ENCODE measurements around the gene FNDC3B.

Gene FNDC3B

DNA sequence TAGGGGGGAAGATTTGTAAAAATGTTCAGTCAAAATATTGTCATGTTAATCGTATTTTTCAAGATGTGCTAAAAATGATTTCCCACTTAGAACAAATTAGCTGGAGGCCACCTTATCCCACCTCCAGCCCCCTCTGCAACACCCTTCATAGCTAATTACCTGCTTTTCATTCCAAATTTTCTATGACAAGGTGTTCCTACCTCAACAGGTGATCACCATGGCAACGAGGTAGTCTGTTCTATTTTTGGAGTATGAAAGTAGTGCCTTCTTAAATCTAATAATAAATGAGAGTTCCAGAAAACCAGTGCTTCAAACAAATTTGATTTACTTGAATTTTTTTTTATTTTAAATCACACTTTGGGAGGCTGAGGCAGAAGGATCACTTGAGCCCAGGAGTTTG lies 149.8 kb downstream of the FNDC3B start:
- DNase-seq (ENCODE audit: low read depth in 2 of 2), result no peak

- DNase-seq (ENCODE audit: low read depth in 2 of 2), result no peak
Observed at GRCh38 chr3:172189987-172190603, 150.7 kb downstream of the FNDC3B start.

GRCh38 chr3:172190980-172191379 lies 151.6 kb downstream of the FNDC3B start:
- DNase-seq (ENCODE audit: low read depth in 2 of 2), result no peak

DNA sequence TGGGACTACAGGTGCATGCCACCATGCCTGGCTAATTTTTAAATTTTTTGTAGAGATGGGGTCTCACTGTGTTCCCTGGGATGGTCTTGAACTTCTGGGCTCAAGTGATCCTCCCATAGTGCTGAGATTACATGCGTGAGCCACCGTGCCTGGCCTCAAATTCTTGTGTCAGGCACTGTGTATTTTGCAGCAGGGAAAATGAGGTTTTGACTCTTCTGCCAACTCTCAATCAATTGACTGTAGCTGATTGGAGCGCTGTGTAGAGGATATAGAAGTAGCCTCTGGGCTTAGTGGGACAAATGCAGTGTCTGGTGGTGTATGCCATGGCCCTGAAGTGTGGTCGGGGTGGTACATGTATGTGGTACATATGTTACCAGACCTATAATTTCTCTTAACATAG lies 152.3 kb downstream of the FNDC3B start:
- no peak for DNase-seq (ENCODE audit: low read depth in 2 of 2)

- DNase-seq (ENCODE audit: low read depth in 2 of 2), result no peak
Observed at GRCh38 chr3:172192830-172193415, 153.5 kb downstream of the FNDC3B start.

DNA sequence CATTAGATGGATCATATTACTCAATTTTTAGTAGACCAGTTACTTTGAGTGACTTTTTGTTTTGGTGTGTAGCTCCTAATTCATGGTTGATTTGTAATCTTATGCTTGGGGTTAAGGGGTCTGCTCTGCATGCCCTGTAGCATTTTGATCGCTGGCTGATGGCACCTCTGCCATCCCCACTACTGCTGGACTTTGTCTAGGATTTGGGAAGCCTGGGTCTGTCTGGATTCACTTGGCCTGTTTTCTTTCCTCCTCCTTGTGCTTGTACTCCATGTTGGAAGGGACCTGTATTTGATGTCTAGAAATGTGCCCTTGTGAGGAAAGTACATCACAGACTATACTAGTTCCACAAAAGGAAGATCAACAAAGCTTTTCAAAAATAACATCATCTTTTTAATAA lies 154.1 kb downstream of the FNDC3B start:
- DNase-seq (ENCODE audit: low read depth in 2 of 2), result no peak

GRCh38 chr3:172194702-172195406 lies 155.5 kb downstream of the FNDC3B start:
- no peak for DNase-seq (ENCODE audit: low read depth in 2 of 2)

GRCh38 chr3:172195407-172195754 lies 156.0 kb downstream of the FNDC3B start:
- no peak for DNase-seq (ENCODE audit: low read depth in 2 of 2)

GRCh38 chr3:172197344-172197743 lies 158.0 kb downstream of the FNDC3B start:
- DNase-seq (ENCODE audit: low read depth in 2 of 2), result no peak

GRCh38 chr3:172198428-172198827 lies 159.1 kb downstream of the FNDC3B start:
- DNase-seq (ENCODE audit: low read depth in 2 of 2), result no peak

GRCh38 chr3:172199850-172200369 lies 160.5 kb downstream of the FNDC3B start:
- no peak for DNase-seq (ENCODE audit: low read depth in 2 of 2)

DNA sequence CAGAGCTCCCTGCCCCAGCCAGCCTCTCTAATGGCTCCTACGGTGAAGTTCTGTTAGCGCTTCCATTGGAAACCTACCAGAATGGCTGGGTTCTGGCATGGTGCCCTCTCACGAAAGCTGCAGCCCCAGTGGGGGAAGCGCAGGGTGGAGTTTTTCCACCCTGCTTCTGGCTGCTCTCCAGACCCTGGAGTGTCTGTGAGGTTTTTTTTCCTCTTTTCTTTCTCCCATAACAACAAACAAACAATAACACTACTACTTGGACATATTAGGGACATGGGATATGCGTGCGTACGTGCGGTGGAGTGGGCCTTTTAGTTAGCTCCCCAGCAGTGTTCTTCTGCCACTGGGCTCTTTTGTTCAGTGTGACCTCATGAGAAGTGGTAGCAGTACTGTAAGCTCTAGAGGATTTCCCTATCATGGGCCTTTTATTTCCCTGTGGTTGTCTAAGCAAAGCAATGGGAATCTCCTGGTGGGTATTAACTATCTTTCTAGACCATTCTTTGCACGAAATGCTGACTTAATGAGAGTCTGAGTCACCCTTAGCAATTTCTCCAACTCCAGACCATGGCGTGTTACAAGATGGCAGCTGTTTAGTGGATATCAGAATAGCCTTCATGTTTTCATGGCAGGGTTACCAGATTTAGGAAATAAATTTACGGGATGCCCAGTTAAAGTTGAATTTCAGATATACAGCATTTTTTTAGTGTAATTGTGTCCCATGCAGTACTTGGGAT lies 161.9 kb downstream of the FNDC3B start:
- no peak for DNase-seq (ENCODE audit: low read depth in 2 of 2)

DNA sequence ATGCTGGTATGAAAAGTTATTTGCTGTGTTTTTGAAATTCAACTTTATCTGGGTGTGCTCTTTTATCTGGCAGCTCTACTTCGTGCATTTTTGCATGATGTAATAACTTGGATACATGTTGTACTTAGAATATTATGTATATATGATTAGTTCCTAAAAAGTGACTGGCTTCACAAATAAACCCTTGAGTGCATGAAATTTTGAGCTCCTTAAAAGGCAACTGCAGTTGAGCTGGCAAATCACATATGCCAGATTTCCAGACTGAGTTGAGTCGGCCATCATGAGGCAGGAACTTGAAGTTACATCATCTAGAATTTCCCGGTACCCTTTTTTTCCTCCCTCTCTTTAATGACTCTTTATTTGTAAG lies 162.5 kb downstream of the FNDC3B start:
- DNase-seq (ENCODE audit: low read depth in 2 of 2), result no peak

DNA sequence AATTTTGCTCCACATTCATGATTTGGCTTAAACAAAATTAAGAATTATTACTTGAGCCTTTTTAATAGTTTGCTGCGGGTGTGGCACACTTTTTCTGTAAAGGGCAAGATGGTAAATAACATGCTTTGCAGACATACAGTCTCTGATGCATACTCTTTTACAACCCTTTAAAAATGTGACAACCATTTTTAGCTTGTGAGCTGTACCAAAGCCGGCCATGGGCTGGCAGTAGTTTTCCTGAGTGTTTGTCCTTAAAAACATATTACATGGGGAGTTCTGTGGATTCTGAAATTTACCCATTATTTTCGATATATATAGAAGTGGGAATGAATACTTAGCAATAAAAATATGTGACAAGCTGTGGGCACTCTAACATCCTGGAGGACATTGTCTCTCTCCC lies 163.4 kb downstream of the FNDC3B start:
- no peak for DNase-seq (ENCODE audit: low read depth in 2 of 2)

GRCh38 chr3:172203522-172204258 lies 164.3 kb downstream of the FNDC3B start:
- DNase-seq (ENCODE audit: low read depth in 2 of 2), result no peak

DNA sequence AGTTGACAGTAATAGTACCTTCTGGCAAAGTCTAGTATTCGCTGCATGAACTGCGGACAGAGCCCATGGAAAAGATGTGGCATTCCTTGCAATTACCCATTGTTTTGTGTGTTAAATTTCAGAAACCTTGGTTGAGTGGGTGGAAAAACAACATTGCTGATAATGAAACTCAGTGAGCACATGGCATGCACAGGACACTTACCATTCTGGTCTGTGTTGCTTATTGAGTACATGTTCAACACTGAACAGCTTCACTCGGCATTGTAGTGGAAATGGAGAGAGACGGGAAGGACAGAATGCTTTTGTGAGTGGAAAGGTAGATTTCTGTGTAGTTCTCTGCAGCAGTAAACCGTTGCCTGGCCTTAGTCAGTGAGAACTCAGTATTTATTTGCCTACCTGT lies 165.3 kb downstream of the FNDC3B start:
- no peak for DNase-seq (ENCODE audit: low read depth in 2 of 2)

GRCh38 chr3:172208586-172209332 lies 169.4 kb downstream of the FNDC3B start:
- DNase-seq (ENCODE audit: low read depth in 2 of 2), result no peak

GRCh38 chr3:172209333-172210321 lies 170.2 kb downstream of the FNDC3B start:
- DNase-seq (ENCODE audit: low read depth in 2 of 2), result no peak

DNA sequence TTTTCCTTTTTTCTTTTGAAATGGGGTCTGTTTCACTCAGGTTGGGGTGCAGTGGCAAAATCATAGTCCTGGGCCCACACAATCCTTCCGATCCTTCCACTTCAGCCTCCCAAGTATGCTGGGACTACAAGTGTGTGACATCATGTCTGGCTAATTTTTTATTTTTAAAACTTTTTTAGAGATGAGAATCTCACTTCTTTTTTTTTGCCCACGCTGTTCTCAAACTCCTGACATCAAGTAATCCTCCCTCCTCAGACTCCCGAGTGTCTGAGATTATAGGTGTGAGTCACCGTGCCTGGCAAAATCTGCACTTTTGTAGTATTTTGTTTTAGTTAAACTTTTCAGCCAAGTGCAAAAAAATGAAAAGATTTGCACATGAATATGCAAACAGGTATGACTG lies 171.0 kb downstream of the FNDC3B start:
- DNase-seq (ENCODE audit: low read depth in 2 of 2), result no peak

DNA sequence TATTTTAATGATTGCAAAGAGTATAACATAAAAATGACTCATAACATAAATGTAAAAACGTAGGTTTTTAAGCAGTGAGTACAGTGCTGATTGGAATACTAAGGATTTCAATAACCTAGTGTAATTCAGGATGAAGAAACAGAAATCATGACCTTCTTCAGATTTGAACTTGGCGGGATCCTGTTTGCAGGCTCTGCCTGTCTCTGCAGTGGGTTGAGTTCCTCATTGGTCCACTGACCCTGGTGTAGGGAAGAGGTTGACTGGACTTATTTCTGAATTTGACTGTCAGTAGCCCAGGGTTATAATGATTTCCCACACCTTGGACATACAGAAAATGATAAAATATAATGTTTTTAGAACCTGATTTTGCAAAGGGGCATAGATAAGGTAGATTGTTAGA lies 171.7 kb downstream of the FNDC3B start:
- DNase-seq (ENCODE audit: low read depth in 2 of 2), result no peak

Measured in stimulated activated CD4-positive, alpha-beta T cell treated with anti-CD3 and anti-CD28 coated beads, Interleukin-12 subunit alpha, Interleukin-12 subunit beta, amount 100 ng/mL, for 24 hours (primary cell).